Activated T-helper 1 cell treated with anti-CD3 and anti-CD28 coated beads, Interleukin-12 subunit alpha, Interleukin-12 subunit beta, Interleukin-2, Interleukin-4 antibody, amounts not matched to agents 30 ng/mL and 10 ng/mL and 1 ng/mL, durations not matched to agents 14 hours and 24 hours and 36 hours (primary cell): ENCODE results near the gene RANBP10. TPM values are rescaled to one million over a fixed set of nuclear protein-coding genes. Genes with fewer than 3 reads are reported as not detected.

Source experiments
- DNase-seq: peaks from one replicate; pipeline ENCODE4 v3.0.0; 2021; ENCODE audit warnings: low spot score
- H3K27ac Mint-ChIP-seq: one replicate; pipeline ENCODE4 v1.8.0; 2021; ENCODE audit warnings: mild to moderate bottlenecking, mixed read lengths
- H3K27me3 Mint-ChIP-seq: one replicate; pipeline ENCODE4 v1.8.0; 2022; ENCODE audit warnings: mild to moderate bottlenecking, moderate library complexity, mixed read lengths; ENCODE audit not compliant: insufficient read depth
- H3K36me3 Mint-ChIP-seq: one replicate; pipeline ENCODE4 v1.8.0; 2021; ENCODE audit warnings: low read depth, mixed read lengths
- H3K4me1 Mint-ChIP-seq: one replicate; pipeline ENCODE4 v1.8.0; 2021; ENCODE audit warnings: low read depth, mixed read lengths
- H3K4me3 Mint-ChIP-seq: one replicate; pipeline ENCODE4 v1.8.0; 2021; ENCODE audit warnings: mild to moderate bottlenecking, moderate library complexity, mixed read lengths
- H3K9me3 Mint-ChIP-seq: one replicate; pipeline ENCODE4 v1.8.0; 2021; ENCODE audit warnings: mixed read lengths
- intact Hi-C: fragments of 100-400 bp; cut with micrococcal nuclease; formaldehyde crosslinking; loops from one replicate; pipeline ENCODE4 v1.15.1; 2024
- total RNA-seq: library from RNA; stranded (reverse); gene quantifications from 2 replicates; pipeline ENCODE4 v1.2.3, GENCODE V29; 2022

Gene RANBP10
- total RNA-seq, 1 donor from 2014 or later: 25.7 TPM

DNA sequence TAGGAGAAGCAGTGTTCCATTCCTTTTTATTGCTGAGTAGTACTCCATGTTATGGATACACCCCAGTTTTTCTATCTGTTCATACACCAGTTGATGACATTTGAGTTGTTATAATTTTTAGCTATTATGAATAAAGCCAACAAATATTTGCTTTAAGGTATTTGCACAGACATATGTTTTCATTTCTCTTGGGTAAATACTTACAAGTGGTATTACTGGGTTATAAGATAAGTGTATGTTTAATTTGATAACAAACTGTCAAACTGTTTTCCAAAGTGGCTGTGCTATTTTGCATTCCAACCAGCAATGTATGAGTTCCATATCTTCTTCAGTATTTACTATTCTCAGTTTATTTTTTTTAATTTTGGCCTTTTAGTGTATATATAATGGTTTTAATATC, 59.5 kb downstream of the RANBP10 start:
- Mint-ChIP-seq H3K36me3 (peaks cover 5% of the 10 kb centered on the region), H3K4me3 (no peak overlapping the region), H3K9me3 (no peaks in the 10 kb centered on the region), H3K4me1 (peaks cover 5% of the 10 kb centered on the region), H3K27ac (no peak overlapping the region), H3K27me3 (no peaks in the 10 kb centered on the region)
- intact Hi-C loops: no loop called here
- DNase-seq: no peak

DNA sequence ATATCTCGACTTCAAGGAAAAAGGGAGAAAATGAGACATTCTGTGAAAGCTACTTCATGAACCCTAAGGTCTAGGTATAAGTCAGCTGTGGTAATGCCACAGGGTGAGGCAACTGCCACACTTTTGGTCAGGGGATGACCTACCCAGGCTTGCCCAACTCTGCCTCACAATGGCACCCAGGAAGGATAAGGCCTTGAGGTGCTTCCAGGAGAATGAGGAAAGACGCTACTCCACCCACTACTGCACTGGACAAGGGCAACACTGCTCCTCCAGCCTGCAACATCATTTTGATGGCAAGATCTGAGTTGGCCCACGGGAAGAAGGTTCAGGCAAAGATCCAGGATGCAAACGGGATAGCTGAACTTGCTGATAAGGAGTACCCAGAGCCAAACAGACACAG, 65.2 kb downstream of the RANBP10 start:
- H3K27ac Mint-ChIP-seq: no peak overlapping the region
- intact Hi-C loops: no loop called here
- no peaks in the 10 kb centered on the region for H3K9me3 Mint-ChIP-seq
- peaks cover 12% of the 10 kb centered on the region for H3K36me3 Mint-ChIP-seq
- no peak overlapping the region for H3K4me3 Mint-ChIP-seq
- H3K4me1 Mint-ChIP-seq: no peaks in the 10 kb centered on the region
- DNase-seq: no peak
- no peaks in the 10 kb centered on the region for H3K27me3 Mint-ChIP-seq

DNA sequence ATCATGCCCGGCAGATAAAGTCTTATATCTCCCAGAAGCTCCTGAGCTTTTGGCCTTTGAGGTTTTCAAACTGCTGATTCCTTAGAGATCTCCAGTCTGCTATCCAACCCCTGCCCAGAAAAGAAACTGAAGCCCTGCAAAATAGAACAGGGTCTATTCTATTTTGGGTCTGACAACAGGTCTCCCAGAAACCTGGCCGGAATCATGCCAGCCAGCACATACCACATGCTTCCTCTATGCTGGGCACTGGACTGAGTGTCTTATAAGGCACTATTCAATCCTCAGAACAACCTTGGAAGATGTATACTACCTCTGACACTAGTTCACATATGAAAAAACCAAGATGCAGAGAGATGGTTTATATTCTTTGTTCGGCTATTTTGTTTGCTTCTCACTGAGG, 66.0 kb downstream of the RANBP10 start:
- Mint-ChIP-seq H3K9me3 (no peaks in the 10 kb centered on the region), H3K27me3 (no peaks in the 10 kb centered on the region), H3K27ac (no peak overlapping the region), H3K4me3 (no peak overlapping the region), H3K36me3 (peaks cover 13% of the 10 kb centered on the region), H3K4me1 (no peaks in the 10 kb centered on the region)
- DNase-seq: no peak
- intact Hi-C loops: no loop called here

DNA sequence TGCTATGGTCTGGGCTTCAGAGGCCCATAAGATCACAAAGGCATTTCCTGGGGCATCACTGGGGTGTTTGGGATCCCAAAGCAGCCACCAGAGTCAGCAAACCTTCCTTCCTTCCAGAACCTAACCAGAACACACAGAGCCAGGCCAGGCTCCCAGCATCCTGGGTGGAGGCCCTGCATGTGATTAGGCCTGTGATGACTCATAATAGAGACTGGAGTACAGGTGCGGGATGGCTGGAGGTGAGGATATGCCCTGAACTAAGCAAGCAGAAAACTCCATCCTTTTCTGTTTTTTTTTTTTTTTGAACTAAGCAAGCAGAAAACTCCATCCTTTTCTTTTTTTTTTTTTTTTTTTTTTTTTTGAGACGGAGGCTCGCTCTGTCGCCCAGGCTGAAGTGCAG, 69.5 kb downstream of the RANBP10 start:
- Mint-ChIP-seq H3K27ac (no peak overlapping the region), H3K4me3 (no peak overlapping the region), H3K4me1 (no peaks in the 10 kb centered on the region), H3K36me3 (peaks cover 9% of the 10 kb centered on the region), H3K9me3 (no peaks in the 10 kb centered on the region), H3K27me3 (no peaks in the 10 kb centered on the region)
- DNase-seq: no peak
- intact Hi-C loops: no loop called here

DNA sequence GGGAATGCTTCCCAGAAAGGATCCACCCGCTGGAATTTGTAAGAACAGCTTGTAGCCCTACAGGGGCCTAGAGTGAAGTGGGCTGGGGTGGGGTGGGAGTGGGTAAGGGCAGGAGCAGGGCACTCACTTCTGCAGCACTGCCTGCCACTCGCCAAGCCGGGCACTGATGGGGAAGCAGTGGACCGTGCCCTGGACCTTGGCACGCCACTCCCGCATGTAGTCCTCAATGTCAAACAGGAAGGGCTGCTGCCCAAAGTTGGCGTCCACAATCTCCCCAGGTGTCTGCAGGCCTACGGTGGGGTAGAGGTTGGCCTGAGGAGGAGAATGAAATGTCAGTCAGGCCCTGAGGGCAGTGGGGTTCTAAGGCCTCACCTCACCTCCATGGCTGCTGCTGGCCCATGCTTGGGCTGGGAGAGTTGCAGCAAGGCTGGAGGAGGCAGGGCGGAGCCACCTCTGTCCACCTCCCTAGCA, 71.6 kb downstream of the RANBP10 start:
- DNase-seq: no peak
- no peaks in the 10 kb centered on the region for H3K4me1 Mint-ChIP-seq
- no peaks in the 10 kb centered on the region for H3K27me3 Mint-ChIP-seq
- peaks cover 12% of the 10 kb centered on the region for H3K36me3 Mint-ChIP-seq
- no peaks in the 10 kb centered on the region for H3K9me3 Mint-ChIP-seq
- H3K4me3 Mint-ChIP-seq: no peak overlapping the region
- intact Hi-C loops: no loop called here
- H3K27ac Mint-ChIP-seq: no peak overlapping the region

DNA sequence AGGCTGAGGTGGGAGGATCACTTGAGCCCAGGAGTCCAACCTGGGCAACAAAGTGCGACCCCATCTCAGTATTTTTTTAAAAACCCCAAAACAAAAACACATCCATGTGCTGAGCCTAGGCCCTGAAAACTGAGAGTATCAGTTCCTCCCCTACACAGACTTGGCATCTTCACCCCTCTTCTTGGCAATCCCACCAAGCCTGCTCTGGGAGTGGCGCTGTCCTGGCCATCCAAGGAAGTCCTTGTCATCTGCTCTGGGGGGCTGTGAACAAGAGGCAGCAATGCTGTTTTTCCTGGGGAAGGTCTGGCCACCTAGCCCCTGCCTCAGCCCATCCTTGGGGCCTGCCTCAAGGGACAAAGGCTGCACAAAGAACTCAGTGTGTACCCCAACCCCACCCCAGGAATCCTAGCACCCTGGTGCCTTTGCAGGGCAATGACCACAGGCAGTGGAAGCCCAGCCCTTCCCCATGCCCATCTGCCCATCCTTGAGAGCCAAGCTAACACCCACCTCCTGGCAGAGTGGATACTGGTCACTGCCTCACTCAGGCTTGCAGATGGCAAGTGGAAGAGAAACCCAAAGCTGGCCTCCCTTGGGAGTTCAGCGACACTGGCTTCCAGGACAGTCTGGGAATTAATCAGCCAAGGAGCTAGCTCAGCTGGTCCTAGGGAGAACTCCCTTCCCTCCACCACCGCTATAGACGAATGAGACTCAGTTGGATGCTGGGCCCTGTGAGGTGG, 72.5 kb downstream of the RANBP10 start:
- Mint-ChIP-seq H3K27ac (no peak overlapping the region), H3K27me3 (no peaks in the 10 kb centered on the region), H3K36me3 (peaks cover 17% of the 10 kb centered on the region), H3K4me1 (no peaks in the 10 kb centered on the region), H3K9me3 (no peaks in the 10 kb centered on the region), H3K4me3 (no peak overlapping the region)
- intact Hi-C loops: no loop called here
- no peak for DNase-seq

DNA sequence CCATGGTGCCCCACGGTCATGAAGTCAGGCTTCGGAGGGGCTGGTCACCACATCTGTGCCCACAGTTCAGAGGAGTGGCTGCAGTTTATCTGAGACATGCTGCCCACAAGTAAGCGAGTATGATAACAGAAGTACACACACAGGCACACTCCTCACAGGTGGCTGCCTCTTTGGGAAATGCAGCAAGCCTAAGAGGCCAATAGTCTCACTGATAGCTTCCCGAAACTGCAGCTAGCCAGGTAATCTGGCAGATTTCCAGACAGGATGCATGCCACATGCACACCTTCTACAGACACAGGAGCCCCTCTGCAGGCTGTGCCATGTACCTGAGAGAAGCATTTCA, 74.6 kb downstream of the RANBP10 start:
- peaks cover 21% of the 10 kb centered on the region for H3K36me3 Mint-ChIP-seq
- no peaks in the 10 kb centered on the region for H3K4me1 Mint-ChIP-seq
- DNase-seq: no peak
- intact Hi-C loops: no loop called here
- no peak overlapping the region for H3K27ac Mint-ChIP-seq
- no peaks in the 10 kb centered on the region for H3K9me3 Mint-ChIP-seq
- H3K27me3 Mint-ChIP-seq: no peaks in the 10 kb centered on the region
- H3K4me3 Mint-ChIP-seq: no peak overlapping the region

DNA sequence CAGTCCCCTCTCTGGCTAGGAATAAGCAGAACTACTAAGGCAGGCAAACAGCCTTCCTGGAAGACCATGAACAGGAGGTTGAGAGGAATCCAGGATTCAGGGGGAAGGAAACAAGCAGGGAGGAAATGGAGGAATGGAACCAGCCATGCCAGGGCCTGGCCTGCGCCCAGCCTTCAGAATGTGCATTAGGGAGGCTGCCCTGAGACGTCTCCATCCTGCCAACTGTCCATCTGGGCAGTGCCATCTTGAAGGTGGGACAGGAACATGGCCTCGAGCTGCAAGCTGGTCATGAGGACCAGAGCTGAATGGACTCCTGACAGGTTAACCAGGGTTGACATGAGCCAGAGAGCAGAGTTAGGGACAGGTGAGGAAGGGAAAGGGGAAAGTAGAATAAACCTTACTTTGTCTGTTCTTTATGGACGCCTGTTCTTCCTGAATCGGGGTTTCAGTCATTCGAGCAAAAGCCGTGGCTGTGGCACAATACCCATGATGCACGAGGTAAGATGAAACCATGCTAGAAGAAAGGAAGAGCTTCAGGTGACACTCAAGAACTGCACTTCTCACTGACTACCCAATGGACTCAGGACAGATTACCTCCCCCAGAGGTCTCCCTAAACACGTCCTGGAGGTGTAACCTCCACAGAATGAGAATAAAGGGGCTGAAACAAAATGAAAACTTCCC, 75.1 kb downstream of the RANBP10 start:
- Mint-ChIP-seq H3K36me3 (peaks cover 21% of the 10 kb centered on the region), H3K4me3 (no peak overlapping the region), H3K4me1 (no peaks in the 10 kb centered on the region), H3K27ac (no peak overlapping the region), H3K27me3 (no peaks in the 10 kb centered on the region), H3K9me3 (no peaks in the 10 kb centered on the region)
- intact Hi-C loops: no loop called here
- no peak for DNase-seq

DNA sequence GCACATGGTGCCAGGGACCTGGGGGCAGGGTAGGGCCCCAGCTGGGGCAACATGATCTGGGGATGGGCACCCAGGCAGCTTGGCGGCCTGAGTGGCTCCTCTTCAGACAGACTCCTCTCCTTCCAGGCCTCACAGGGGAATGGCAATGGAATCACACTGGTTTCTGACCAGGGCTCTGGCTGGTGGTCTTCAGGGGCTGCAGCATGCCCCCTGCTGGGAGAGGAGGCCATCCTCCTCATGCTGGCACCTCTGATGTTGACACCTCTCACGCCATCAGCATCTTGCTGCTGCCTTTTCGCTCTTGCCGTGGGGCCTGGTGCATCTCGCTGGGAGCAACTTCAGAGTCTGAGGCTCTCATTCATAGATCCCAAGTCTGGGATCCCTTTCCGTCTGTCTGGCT, 76.0 kb downstream of the RANBP10 start:
- Mint-ChIP-seq H3K27me3 (no peaks in the 10 kb centered on the region), H3K4me1 (no peaks in the 10 kb centered on the region), H3K36me3 (peaks cover 20% of the 10 kb centered on the region), H3K27ac (no peak overlapping the region), H3K9me3 (no peaks in the 10 kb centered on the region), H3K4me3 (no peak overlapping the region)
- intact Hi-C loops: no loop called here
- DNase-seq: no peak

DNA sequence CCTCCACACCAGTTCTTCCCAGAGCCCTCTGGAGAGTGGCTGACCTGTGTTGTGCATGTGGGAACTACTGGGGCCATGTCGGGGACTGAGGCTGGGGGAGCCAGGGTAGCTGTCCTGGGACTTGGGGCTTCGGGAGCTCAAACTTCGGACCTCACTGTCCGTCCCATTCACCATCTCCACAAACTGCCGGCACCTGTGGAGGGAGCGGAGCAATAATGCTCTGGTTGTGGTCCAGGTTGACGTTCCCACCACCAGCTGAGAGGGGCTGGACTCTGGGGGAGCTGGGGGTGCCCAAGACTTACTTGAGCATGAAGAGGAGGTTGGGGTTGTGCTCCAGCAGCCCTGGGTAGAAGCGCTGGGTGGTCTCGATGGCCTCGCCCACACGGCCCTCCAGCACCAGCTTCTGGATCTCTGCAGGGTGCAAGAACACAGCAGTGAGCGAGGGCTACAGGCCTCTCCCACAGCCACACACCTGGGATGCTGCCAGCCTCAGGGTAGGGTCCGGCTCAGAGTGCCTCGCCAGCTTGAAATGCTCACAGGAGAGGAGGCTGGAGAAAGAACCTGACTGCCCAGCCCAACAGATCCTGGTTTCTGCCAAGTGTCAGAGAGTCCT, 76.6 kb downstream of the RANBP10 start:
- Mint-ChIP-seq H3K4me3 (no peak overlapping the region), H3K36me3 (peaks cover 25% of the 10 kb centered on the region), H3K9me3 (no peaks in the 10 kb centered on the region), H3K27me3 (no peaks in the 10 kb centered on the region), H3K4me1 (no peaks in the 10 kb centered on the region), H3K27ac (no peak overlapping the region)
- intact Hi-C loops: no loop called here
- no peak for DNase-seq

DNA sequence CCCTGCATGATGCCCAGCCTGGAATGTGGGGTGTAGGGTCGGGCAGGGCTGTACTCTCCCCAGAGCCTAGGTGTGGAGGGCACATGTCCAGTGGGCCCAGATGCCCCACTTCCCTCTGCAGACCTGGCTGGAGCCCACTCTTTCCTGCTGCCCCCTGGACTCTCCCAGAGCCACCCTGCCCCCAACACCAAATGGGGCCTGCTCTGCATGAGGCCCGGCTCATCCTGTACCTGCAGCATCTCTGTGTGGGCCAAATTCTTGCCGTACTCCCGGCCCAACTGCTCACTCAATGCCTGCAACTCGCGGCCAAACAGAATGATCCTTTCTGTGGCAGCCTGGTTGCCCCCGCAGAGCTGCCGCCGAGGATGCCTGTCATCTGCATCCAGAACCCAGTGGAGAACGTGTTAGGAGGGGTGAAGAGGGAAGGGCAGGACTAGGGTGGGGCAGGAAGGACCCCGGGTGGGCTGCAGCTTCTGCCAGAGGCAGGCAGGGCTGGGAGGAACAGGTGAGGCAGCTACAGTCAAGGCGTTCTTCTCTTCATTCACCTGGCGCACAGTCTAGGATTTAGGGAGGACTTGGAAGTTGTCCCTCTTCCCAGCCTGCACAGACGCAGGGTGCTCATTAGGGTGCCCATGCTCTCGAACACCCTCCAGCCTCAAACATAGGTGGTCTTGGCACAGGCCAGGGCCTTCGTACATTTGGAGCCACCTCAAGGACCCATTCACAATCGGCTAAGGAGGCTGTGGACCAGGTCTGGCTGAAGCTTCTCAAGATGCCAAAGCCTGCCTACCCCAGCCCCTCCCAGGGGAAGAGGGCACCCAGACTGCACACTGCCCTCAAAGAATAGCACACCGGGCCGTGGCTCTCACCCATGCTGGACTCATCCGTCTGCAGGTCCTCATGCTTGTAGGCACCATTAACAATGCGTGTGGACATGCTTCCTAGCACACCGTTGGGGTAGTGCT, 78.6 kb downstream of the RANBP10 start:
- no peaks in the 10 kb centered on the region for H3K9me3 Mint-ChIP-seq
- H3K27ac Mint-ChIP-seq: no peak overlapping the region
- no peaks in the 10 kb centered on the region for H3K4me1 Mint-ChIP-seq
- H3K36me3 Mint-ChIP-seq: peaks cover 30% of the 10 kb centered on the region
- DNase-seq: no peak
- H3K27me3 Mint-ChIP-seq: no peaks in the 10 kb centered on the region
- intact Hi-C loops: no loop called here
- no peak overlapping the region for H3K4me3 Mint-ChIP-seq

DNA sequence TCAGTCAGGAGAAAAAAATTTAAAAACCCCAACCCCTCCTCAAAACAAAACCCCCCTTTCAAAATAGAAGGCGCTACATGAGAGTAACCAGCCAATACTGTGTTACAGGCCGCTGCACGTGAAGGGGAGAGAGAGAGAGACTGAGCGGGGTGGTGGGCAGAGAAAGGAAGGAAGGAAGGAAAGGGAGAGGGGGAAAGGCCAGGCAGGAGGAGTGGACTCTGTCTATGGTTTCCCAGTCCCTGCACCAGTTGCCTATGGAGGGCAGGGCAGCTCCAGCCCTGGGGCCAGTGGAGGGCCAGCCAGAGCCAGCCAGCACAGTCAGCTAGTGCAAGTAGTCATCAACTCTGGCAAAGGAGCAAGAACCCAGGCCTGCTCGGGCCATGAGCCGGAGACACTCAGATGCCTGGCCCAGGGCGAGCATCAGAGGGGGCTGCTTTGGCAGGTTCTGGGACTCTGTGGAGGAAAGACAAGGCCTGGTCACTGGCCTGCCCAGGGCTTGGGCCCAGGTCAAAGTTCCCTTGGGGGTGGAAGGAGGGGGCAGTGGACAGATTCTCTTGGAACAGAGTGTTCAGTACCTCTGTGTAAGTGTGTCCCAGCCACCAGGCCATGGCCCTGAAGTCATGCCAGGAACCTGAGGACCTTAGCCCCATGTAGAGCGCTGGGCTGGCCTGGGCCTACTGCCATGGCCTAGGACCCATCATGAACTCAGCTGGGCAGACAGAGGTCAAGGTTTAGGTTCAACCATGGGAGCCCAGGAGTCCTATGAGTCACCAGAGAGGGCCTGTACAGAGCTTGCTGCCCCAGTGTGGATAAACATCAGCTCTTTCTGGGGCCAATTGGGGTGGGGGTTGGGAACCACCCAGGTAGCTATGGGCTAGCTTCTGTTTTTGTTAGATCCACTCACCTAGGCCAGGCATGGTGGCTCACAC, 80.0 kb downstream of the RANBP10 start:
- Mint-ChIP-seq H3K27me3 (no peaks in the 10 kb centered on the region), H3K36me3 (peaks cover 30% of the 10 kb centered on the region), H3K4me1 (no peaks in the 10 kb centered on the region), H3K4me3 (no peak overlapping the region), H3K9me3 (no peaks in the 10 kb centered on the region), H3K27ac (no peak overlapping the region)
- intact Hi-C loops: no loop called here
- no peak for DNase-seq
